GM18870 (cell line): ENCODE results near the gene GPT2.

Experiments
- ATAC-seq: cut with Tn5 transposase; IDR thresholded peaks from one replicate; pipeline ENCODE4 v1.9.1; 2021; ENCODE audit warnings: moderate library complexity; ENCODE audit not compliant: unreplicated experiment

GPT2 gene

GRCh38 chr16:46883690-46884512, at the start of gene GPT2:
GPT2 (plus strand) TSS chr16:46884362; CDS start chr16:46884716, 354 bp downstream.
- peak; percentile 92 for ATAC-seq

GRCh38 chr16:46836534-46837530, 47.3 kb upstream of the GPT2 start:
- ATAC-seq: no peak

GRCh38 chr16:46839986-46840443, 44.1 kb upstream of the GPT2 start:
- ATAC-seq: no peak

- no peak for ATAC-seq
These were observed 41.8 kb upstream of the GPT2 start for GRCh38 chr16:46842192-46842895.

- no peak for ATAC-seq
These were observed 40.1 kb upstream of the GPT2 start for GRCh38 chr16:46843898-46844642.

GRCh38 chr16:46844771-46845170, 39.4 kb upstream of the GPT2 start:
- ATAC-seq: no peak

GRCh38 chr16:46845952-46846351, 38.2 kb upstream of the GPT2 start:
- no peak for ATAC-seq

- ATAC-seq: no peak
These were observed 35.1 kb upstream of the GPT2 start for GRCh38 chr16:46848768-46849764.

- ATAC-seq: peak; percentile 44
These were observed 33.3 kb upstream of the GPT2 start for GRCh38 chr16:46850619-46851555.

- ATAC-seq: no peak
These were observed 32.0 kb upstream of the GPT2 start for GRCh38 chr16:46852130-46852529.

- ATAC-seq: no peak
These were observed 30.3 kb upstream of the GPT2 start for GRCh38 chr16:46853713-46854443.

- ATAC-seq: no peak
These were observed 29.3 kb upstream of the GPT2 start for GRCh38 chr16:46854846-46855245.

GRCh38 chr16:46855389-46855788, 28.8 kb upstream of the GPT2 start:
- no peak for ATAC-seq

GRCh38 chr16:46857368-46857945, 26.7 kb upstream of the GPT2 start:
- no peak for ATAC-seq

- no peak for ATAC-seq
These were observed 26.0 kb upstream of the GPT2 start for GRCh38 chr16:46858151-46858550.

GRCh38 chr16:46859719-46860152, 24.4 kb upstream of the GPT2 start:
- ATAC-seq: no peak
